ENCODE results near the gene MAT2A. TPM values are rescaled to one million over a fixed set of nuclear protein-coding genes. Genes with fewer than 3 reads are reported as not detected.

The MAT2A gene
- total and polyA plus RNA-seq, 9 of the 15 experiments (the other 6 are each of a cell fraction or from before 2014, with no cell fraction given): 130 to 1,027 (median 240) TPM

DNA sequence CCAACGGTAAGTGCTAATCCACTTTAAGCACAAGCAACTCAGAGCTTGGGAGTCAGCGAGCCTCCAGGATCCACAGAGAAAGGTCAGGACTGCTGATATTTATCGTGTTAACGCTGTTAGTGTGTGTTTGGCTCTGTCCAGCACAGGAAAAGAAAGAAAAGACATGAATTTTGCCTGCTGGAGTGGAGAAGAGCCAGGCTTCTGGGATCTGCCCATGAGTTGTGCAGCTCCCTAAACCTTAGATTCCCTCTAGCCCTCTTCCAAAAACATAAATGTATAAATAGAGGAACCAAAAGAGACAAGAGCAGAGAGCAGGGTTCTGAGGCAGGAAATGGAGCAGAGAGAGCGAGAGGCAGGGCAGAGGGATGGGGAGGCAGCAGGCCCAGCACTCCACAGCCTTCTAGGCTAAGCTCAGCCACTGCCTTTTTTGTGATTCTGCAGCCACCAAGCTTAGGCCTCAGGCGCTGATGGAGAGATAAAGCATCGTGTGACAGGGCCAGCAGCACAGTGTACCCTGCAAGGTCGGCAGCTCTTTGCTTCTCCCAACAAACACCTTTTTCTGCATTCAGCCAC, 14.5 kb upstream of the MAT2A start (continued):
- TF ChIP-seq ZKSCAN8 (CRISPR knock-in tag; IDR thresholded peaks at IDR 0.05) (no peak), NR2C1 (IDR thresholded peaks at IDR 0.05) (no peak), NR2C1 (tag; IDR thresholded peaks at IDR 0.05) (0 out of 2 replicates have a peak, but pooled peaks have one; percentile 28), RCOR1 (IDR thresholded peaks at IDR 0.05; ENCODE audit: borderline replicate concordance in 1 of 2, low read depth in 2 of 2, low read length in 2 of 2) (peak in 1 of 2 experiments; percentile 61; a peak in 1 of 4 replicates), CREM (IDR thresholded peaks at IDR 0.05; ENCODE audit: low read depth) (peak; percentile 42), NCOA1 (IDR thresholded peaks at IDR 0.05; ENCODE audit: low read depth) (0 out of 2 replicates have a peak, but pooled peaks have one; percentile 17), ZNF134 (CRISPR knock-in tag; conservative IDR thresholded peaks at IDR 0.05) (no peak), XRCC3 (IDR thresholded peaks at IDR 0.05) (no peak), HIVEP1 (CRISPR knock-in tag; IDR thresholded peaks at IDR 0.05) (no peak), SUPT5H (IDR thresholded peaks at IDR 0.05) (no peak), ZSCAN32 (CRISPR knock-in tag; IDR thresholded peaks at IDR 0.05) (no peak), HSF4 (CRISPR knock-in tag; IDR thresholded peaks at IDR 0.05; ENCODE audit: borderline replicate concordance) (no peak), L3MBTL2 (IDR thresholded peaks at IDR 0.05) (peak; percentile 63; the same call in 1 of the 2 replicates), NCOA2 (IDR thresholded peaks at IDR 0.05; ENCODE audit: partially characterized antibody in 2 of 2) (no peak), ZNF224 (CRISPR knock-in tag; IDR thresholded peaks at IDR 0.05) (no peak), GATA2 (CRISPR knock-in tag; IDR thresholded peaks at IDR 0.05) (peak; percentile 84), ZNF766 (CRISPR knock-in tag; conservative IDR thresholded peaks at IDR 0.05) (peak; percentile 22; the same call in 1 of the 2 replicates), NFIC (IDR thresholded peaks at IDR 0.05) (no peak)
- TF ChIP-seq, protein P1, sequence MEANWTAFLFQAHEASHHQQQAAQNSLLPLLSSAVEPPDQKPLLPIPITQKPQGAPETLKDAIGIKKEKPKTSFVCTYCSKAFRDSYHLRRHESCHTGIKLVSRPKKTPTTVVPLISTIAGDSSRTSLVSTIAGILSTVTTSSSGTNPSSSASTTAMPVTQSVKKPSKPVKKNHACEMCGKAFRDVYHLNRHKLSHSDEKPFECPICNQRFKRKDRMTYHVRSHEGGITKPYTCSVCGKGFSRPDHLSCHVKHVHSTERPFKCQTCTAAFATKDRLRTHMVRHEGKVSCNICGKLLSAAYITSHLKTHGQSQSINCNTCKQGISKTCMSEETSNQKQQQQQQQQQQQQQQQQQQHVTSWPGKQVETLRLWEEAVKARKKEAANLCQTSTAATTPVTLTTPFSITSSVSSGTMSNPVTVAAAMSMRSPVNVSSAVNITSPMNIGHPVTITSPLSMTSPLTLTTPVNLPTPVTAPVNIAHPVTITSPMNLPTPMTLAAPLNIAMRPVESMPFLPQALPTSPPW (CRISPR knock-in tag; IDR thresholded peaks at IDR 0.05): no peak
- TF ChIP-seq, protein P2, sequence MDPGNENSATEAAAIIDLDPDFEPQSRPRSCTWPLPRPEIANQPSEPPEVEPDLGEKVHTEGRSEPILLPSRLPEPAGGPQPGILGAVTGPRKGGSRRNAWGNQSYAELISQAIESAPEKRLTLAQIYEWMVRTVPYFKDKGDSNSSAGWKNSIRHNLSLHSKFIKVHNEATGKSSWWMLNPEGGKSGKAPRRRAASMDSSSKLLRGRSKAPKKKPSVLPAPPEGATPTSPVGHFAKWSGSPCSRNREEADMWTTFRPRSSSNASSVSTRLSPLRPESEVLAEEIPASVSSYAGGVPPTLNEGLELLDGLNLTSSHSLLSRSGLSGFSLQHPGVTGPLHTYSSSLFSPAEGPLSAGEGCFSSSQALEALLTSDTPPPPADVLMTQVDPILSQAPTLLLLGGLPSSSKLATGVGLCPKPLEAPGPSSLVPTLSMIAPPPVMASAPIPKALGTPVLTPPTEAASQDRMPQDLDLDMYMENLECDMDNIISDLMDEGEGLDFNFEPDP (CRISPR knock-in tag; IDR thresholded peaks at IDR 0.05): no peak
- TF ChIP-seq, protein P3, sequence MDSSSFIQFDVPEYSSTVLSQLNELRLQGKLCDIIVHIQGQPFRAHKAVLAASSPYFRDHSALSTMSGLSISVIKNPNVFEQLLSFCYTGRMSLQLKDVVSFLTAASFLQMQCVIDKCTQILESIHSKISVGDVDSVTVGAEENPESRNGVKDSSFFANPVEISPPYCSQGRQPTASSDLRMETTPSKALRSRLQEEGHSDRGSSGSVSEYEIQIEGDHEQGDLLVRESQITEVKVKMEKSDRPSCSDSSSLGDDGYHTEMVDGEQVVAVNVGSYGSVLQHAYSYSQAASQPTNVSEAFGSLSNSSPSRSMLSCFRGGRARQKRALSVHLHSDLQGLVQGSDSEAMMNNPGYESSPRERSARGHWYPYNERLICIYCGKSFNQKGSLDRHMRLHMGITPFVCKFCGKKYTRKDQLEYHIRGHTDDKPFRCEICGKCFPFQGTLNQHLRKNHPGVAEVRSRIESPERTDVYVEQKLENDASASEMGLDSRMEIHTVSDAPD (CRISPR knock-in tag; IDR thresholded peaks at IDR 0.05): no peak
- TF ChIP-seq, protein P4, sequence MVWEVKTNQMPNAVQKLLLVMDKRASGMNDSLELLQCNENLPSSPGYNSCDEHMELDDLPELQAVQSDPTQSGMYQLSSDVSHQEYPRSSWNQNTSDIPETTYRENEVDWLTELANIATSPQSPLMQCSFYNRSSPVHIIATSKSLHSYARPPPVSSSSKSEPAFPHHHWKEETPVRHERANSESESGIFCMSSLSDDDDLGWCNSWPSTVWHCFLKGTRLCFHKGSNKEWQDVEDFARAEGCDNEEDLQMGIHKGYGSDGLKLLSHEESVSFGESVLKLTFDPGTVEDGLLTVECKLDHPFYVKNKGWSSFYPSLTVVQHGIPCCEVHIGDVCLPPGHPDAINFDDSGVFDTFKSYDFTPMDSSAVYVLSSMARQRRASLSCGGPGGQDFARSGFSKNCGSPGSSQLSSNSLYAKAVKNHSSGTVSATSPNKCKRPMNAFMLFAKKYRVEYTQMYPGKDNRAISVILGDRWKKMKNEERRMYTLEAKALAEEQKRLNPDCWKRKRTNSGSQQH (CRISPR knock-in tag; IDR thresholded peaks at IDR 0.05): no peak

Data from K562 (cell line).